ENCODE measurements around the gene BRIP1.
"Not testable (repeated sequence)": the region's sequence is repeated elsewhere in the genome, so short reads cannot be mapped to it uniquely, and the experiment has no call there.

The BRIP1 gene

GRCh38 chr17:61867033-61867432 is 3.7 kb upstream of the BRIP1 start:
- DNase-seq (ENCODE audit: low read depth in 2 of 2): no peak
- TF ChIP-seq CTCF (IDR thresholded peaks at IDR 0.05; ENCODE audit: low read depth, low read length): no peak
- no peak overlapping the region for H3K4me3 ChIP-seq (replicated peaks in 1 of 2; ENCODE audit: low read depth in 2 of 2, low read length in 2 of 2)

GRCh38 chr17:61863801-61864126 is 436 bp upstream of the BRIP1 start:
- no peak for DNase-seq (ENCODE audit: low read depth in 2 of 2)
- peak overlapping the region; percentile 80 to 87 for H3K4me3 ChIP-seq (replicated peaks in 1 of 2; ENCODE audit: low read depth in 2 of 2, low read length in 2 of 2)
- TF ChIP-seq CTCF (IDR thresholded peaks at IDR 0.05; ENCODE audit: low read depth, low read length): no peak

- H3K4me3 ChIP-seq (replicated peaks in 1 of 2; ENCODE audit: low read depth in 2 of 2, low read length in 2 of 2): peak overlapping the region in 1 of 2 donors; percentile 87
- TF ChIP-seq CTCF (IDR thresholded peaks at IDR 0.05; ENCODE audit: low read depth, low read length): no peak
- peak in 1 of 2 donors; percentile 53 for DNase-seq (ENCODE audit: low read depth in 2 of 2)
These were observed 1.2 kb downstream of the BRIP1 start for GRCh38 chr17:61862105-61862574.

- not testable (repeated sequence) for H3K4me3 ChIP-seq (replicated peaks in 1 of 2; ENCODE audit: low read depth in 2 of 2, low read length in 2 of 2); DNase-seq (ENCODE audit: low read depth in 2 of 2)
These were observed 2.9 kb downstream of the BRIP1 start for GRCh38 chr17:61860397-61860796.

- no peak for DNase-seq (ENCODE audit: low read depth in 2 of 2)
- no peak overlapping the region for H3K4me3 ChIP-seq (replicated peaks in 1 of 2; ENCODE audit: low read depth in 2 of 2, low read length in 2 of 2)
- TF ChIP-seq CTCF (IDR thresholded peaks at IDR 0.05; ENCODE audit: low read depth, low read length): no peak
These were observed 7.3 kb downstream of the BRIP1 start for GRCh38 chr17:61856035-61856434.

- H3K4me3 ChIP-seq (replicated peaks in 1 of 2; ENCODE audit: low read depth in 2 of 2, low read length in 2 of 2): no peak overlapping the region
- no peak for DNase-seq (ENCODE audit: low read depth in 2 of 2)
- no peak for TF ChIP-seq CTCF (IDR thresholded peaks at IDR 0.05; ENCODE audit: low read depth, low read length)
These were observed 10.5 kb downstream of the BRIP1 start for GRCh38 chr17:61852857-61853256.

- TF ChIP-seq CTCF (IDR thresholded peaks at IDR 0.05; ENCODE audit: low read depth, low read length): no peak
- H3K4me3 ChIP-seq (replicated peaks in 1 of 2; ENCODE audit: low read depth in 2 of 2, low read length in 2 of 2): no peak overlapping the region
These were observed 13.7 kb downstream of the BRIP1 start for GRCh38 chr17:61849674-61850073.

More at GRCh38 chr17:61849674-61850073, 13.7 kb downstream of the BRIP1 start:
- DNase-seq (ENCODE audit: low read depth in 2 of 2): peak; percentile 5 to 29

Data from cardiac fibroblast (primary cell).